ENCODE measurements around the gene ZFYVE27.

The ZFYVE27 gene

DNA sequence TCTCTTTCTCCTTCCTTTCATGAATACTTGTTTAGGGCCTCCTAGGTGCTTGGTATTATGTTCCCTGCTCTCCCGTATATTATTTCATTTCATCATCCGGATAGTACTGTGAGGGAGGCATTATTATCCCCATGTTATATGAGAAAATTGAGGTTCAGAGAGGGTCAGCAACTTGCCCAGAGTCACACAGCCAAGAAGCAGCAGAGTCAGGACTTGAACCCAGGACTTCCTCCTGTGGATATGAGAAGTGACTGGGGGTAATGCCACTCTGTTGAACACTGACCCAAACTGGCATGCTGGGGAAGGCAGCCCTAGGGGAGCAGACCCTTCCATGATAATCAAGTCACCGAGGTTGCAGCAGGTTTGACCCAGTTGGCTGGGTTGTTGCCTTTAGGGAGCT, 43.0 kb downstream of the ZFYVE27 start:
- Histone ChIP-seq H3K36me3 (replicated peaks in 1 of 2; ENCODE audit: control insufficient read depth in 2 of 2, insufficient read depth in 2 of 2, low read length in 2 of 2) (no peaks in the 10 kb centered on the region), H2BK5ac (ENCODE audit: low read length) (no peak overlapping the region), H3K27ac (replicated peaks; ENCODE audit: low read length) (no peak overlapping the region), H4K8ac (ENCODE audit: low read depth, low read length) (no peak overlapping the region), H2BK12ac (ENCODE audit: low read length) (no peak overlapping the region), H2BK120ac (ENCODE audit: low read depth, low read length) (no peak overlapping the region), H3K18ac (ENCODE audit: low read length) (no peak overlapping the region), H3K4me2 (ENCODE audit: insufficient read depth, low read length, poor library complexity, severe bottlenecking) (no peak overlapping the region), H4K91ac (ENCODE audit: low read depth, low read length, poor library complexity) (no peak overlapping the region), H2AFZ (ENCODE audit: low read length) (no peak overlapping the region), H3K4me1 (ENCODE audit: control insufficient read depth in 2 of 2, insufficient read depth in 1 of 2, low read depth in 1 of 2, low read length in 2 of 2) (peaks cover 6 to 13% of the 10 kb centered on the region in 2 donors), H2BK15ac (ENCODE audit: low read length) (no peak overlapping the region), H3K27me3 (ENCODE audit: control insufficient read depth in 3 of 3, insufficient read depth in 3 of 3, low read depth in 1 of 3, low read length in 3 of 3) (peaks cover 0 to 56% (median 0%) of the 10 kb centered on the region in 3 experiments), H3K79me1 (ENCODE audit: low read depth, low read length) (no peaks in the 10 kb centered on the region), H3K23ac (ENCODE audit: low read depth, low read length, poor library complexity) (no peak overlapping the region), H2AK5ac (ENCODE audit: low read depth, low read length) (no peak overlapping the region), H3K4me3 (ENCODE audit: low read length in 2 of 2) (no peak overlapping the region), H3K9ac (ENCODE audit: low read depth, low read length, poor library complexity) (no peak overlapping the region), H3K14ac (ENCODE audit: low read length) (no peak overlapping the region), H3K9me3 (replicated peaks in 1 of 2; ENCODE audit: control insufficient read depth in 2 of 2, insufficient read depth in 1 of 2, low read depth in 1 of 2, low read length in 2 of 2) (no peaks in the 10 kb centered on the region), H3K4ac (ENCODE audit: low read length) (no peak overlapping the region)
- DNase-seq (ENCODE audit: low spot score) = no peak
- no CpG with 5 or more reads among the region's 3 CpGs for WGBS, 2 donors (ENCODE audit: extremely low coverage in 2 of 2, insufficient read length in 2 of 2, insufficient replicate concordance in 1 of 2)

DNA sequence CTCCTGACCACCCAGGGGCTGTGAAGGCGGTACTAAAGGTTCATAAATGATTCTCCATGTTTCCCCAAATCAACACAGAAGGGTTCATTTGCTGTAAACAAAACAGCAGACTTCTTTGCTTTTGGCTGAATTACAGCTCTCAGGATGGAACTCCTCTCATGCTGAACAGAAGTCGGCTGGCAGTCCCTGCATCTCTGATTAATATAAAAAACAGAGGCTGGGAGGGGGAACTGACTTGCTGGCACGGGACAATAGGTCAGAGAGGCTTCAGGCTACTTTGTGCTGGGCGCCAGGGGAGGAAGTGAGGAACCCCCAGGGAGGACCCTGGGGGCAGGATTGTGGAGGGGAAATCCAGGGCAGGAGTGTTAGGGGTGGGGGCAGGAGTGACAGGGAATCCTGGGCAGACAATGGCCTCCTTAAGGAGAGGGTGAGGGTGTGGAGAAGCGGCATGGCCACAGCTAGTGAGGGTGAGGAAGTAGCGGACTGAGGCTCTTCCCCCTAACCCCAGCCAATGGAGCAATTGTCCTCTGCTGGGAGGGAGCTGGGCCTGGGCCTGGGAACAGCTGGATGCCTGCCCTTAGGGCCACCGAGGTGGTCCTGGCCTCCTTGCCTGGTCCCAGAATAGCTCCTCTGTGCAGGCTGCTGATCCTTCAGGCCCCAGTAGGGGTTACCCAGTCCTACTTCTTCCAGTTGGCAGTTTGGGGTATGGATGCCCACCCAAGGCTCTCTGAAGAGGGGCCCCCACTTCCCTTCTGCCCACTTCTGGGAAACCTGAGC, 44.1 kb downstream of the ZFYVE27 start:
- Histone ChIP-seq H3K9ac (ENCODE audit: low read depth, low read length, poor library complexity) (no peak overlapping the region), H3K4me2 (ENCODE audit: insufficient read depth, low read length, poor library complexity, severe bottlenecking) (no peak overlapping the region), H2BK5ac (ENCODE audit: low read length) (no peak overlapping the region), H3K4me3 (ENCODE audit: low read length in 2 of 2) (no peak overlapping the region), H3K14ac (ENCODE audit: low read length) (no peak overlapping the region), H2BK12ac (ENCODE audit: low read length) (no peak overlapping the region), H3K79me1 (ENCODE audit: low read depth, low read length) (no peaks in the 10 kb centered on the region), H4K91ac (ENCODE audit: low read depth, low read length, poor library complexity) (no peak overlapping the region), H3K4ac (ENCODE audit: low read length) (no peak overlapping the region), H2AFZ (ENCODE audit: low read length) (peak overlapping the region; percentile 80), H3K36me3 (replicated peaks in 1 of 2; ENCODE audit: control insufficient read depth in 2 of 2, insufficient read depth in 2 of 2, low read length in 2 of 2) (no peaks in the 10 kb centered on the region), H3K18ac (ENCODE audit: low read length) (peak overlapping the region; percentile 9), H3K23ac (ENCODE audit: low read depth, low read length, poor library complexity) (no peak overlapping the region), H4K8ac (ENCODE audit: low read depth, low read length) (no peak overlapping the region), H3K4me1 (ENCODE audit: control insufficient read depth in 2 of 2, insufficient read depth in 1 of 2, low read depth in 1 of 2, low read length in 2 of 2) (peaks cover 6 to 13% of the 10 kb centered on the region in 2 donors), H3K27me3 (ENCODE audit: control insufficient read depth in 3 of 3, insufficient read depth in 3 of 3, low read depth in 1 of 3, low read length in 3 of 3) (peaks cover 0 to 54% (median 0%) of the 10 kb centered on the region in 3 experiments), H3K27ac (replicated peaks; ENCODE audit: low read length) (no peak overlapping the region), H2AK5ac (ENCODE audit: low read depth, low read length) (peak overlapping the region; percentile 53), H3K9me3 (replicated peaks in 1 of 2; ENCODE audit: control insufficient read depth in 2 of 2, insufficient read depth in 1 of 2, low read depth in 1 of 2, low read length in 2 of 2) (no peaks in the 10 kb centered on the region), H2BK15ac (ENCODE audit: low read length) (no peak overlapping the region), H2BK120ac (ENCODE audit: low read depth, low read length) (no peak overlapping the region)
- WGBS, 2 donors (ENCODE audit: extremely low coverage in 2 of 2, insufficient read length in 2 of 2, insufficient replicate concordance in 1 of 2) = no CpG with 5 or more reads among the region's 7 CpGs
- no peak for DNase-seq (ENCODE audit: low spot score)

DNA sequence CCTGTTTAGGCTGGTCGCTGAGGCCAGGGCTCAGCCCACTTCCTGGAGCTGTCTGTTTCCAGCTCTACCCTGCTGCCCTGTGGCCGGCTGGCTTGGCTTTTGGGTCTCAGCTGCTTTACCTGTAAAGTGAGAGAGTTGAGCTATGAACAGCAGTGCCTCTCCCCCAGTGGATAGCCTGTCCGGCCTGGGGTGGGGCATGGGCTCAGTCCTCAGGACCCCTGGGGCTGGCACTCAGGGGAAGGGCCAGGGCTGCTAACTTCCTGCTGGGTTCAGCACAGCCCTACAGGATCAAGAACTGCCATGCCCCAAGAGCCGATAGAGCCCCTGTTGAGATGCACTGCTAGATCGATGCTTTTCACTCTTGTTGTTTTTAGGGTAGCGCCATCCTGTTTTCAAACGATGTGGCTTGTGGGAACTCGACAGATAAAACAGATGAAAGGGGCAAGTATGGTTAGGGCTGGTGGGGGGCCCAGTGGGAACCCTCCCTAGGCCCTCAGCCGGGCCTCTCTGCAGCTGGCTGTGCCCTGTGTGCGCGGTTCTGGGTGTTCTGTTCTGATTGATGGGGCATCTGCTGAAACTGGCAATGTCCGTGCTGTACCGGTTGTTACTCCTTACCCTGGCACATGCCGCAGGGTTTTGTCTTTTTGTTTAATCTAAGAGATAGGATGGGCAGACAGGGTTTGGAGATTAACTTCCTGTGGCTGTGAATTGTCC, 44.8 kb downstream of the ZFYVE27 start:
- Histone ChIP-seq H3K9me3 (replicated peaks in 1 of 2; ENCODE audit: control insufficient read depth in 2 of 2, insufficient read depth in 1 of 2, low read depth in 1 of 2, low read length in 2 of 2) (no peaks in the 10 kb centered on the region), H2BK5ac (ENCODE audit: low read length) (no peak overlapping the region), H2AFZ (ENCODE audit: low read length) (peak overlapping the region; percentile 80), H3K79me1 (ENCODE audit: low read depth, low read length) (no peaks in the 10 kb centered on the region), H3K4me3 (ENCODE audit: low read length in 2 of 2) (no peak overlapping the region), H3K4ac (ENCODE audit: low read length) (no peak overlapping the region), H3K27me3 (ENCODE audit: control insufficient read depth in 3 of 3, insufficient read depth in 3 of 3, low read depth in 1 of 3, low read length in 3 of 3) (peaks cover 0 to 57% (median 0%) of the 10 kb centered on the region in 3 experiments), H3K9ac (ENCODE audit: low read depth, low read length, poor library complexity) (no peak overlapping the region), H3K36me3 (replicated peaks in 1 of 2; ENCODE audit: control insufficient read depth in 2 of 2, insufficient read depth in 2 of 2, low read length in 2 of 2) (no peaks in the 10 kb centered on the region), H2AK5ac (ENCODE audit: low read depth, low read length) (no peak overlapping the region), H3K23ac (ENCODE audit: low read depth, low read length, poor library complexity) (no peak overlapping the region), H3K27ac (replicated peaks; ENCODE audit: low read length) (no peak overlapping the region), H2BK12ac (ENCODE audit: low read length) (no peak overlapping the region), H4K8ac (ENCODE audit: low read depth, low read length) (no peak overlapping the region), H4K91ac (ENCODE audit: low read depth, low read length, poor library complexity) (no peak overlapping the region), H3K4me2 (ENCODE audit: insufficient read depth, low read length, poor library complexity, severe bottlenecking) (no peak overlapping the region), H3K18ac (ENCODE audit: low read length) (peak overlapping the region; percentile 1), H3K4me1 (ENCODE audit: control insufficient read depth in 2 of 2, insufficient read depth in 1 of 2, low read depth in 1 of 2, low read length in 2 of 2) (peaks cover 6 to 15% of the 10 kb centered on the region in 2 donors), H2BK15ac (ENCODE audit: low read length) (no peak overlapping the region), H3K14ac (ENCODE audit: low read length) (no peak overlapping the region), H2BK120ac (ENCODE audit: low read depth, low read length) (no peak overlapping the region)
- no CpG with 5 or more reads among the region's 14 CpGs for WGBS, 2 donors (ENCODE audit: extremely low coverage in 2 of 2, insufficient read length in 2 of 2, insufficient replicate concordance in 1 of 2)
- DNase-seq (ENCODE audit: low spot score) = no peak
